SK-N-SH (cell line): ENCODE data around the gene CDH23.

Source experiments
- EP300 ChIP-seq, 2 experiments: IDR thresholded peaks; 2 replicates each; pipeline versions ENCODE4 v1.4.0 to v1.6.1; 2012; ENCODE audit warnings: borderline replicate concordance in 1 of 2, low read depth in 1 of 2, low read length in 1 of 2
- EZH2phosphoT487 ChIP-seq: fragments of 200-600 bp; sonication (generic); IDR thresholded peaks from 2 replicates; pipeline ENCODE4 v1.6.1; 2017; ENCODE audit warnings: low read depth, mixed run types, mild to moderate bottlenecking, antibody characterized with exemption, moderate library complexity, borderline replicate concordance
- GATA2 ChIP-seq: sonication (generic); formaldehyde crosslinking; IDR thresholded peaks from 2 replicates; pipeline ENCODE4 v1.5.0; 2020; ENCODE audit warnings: mild to moderate bottlenecking, missing genetic modification reagents
- RFX5 ChIP-seq: IDR thresholded peaks from 2 replicates; pipeline ENCODE4 v1.6.1; 2012; ENCODE audit warnings: mild to moderate bottlenecking, improper control_type of control experiment, low read length
- SIN3A ChIP-seq: IDR thresholded peaks from 2 replicates; pipeline ENCODE4 v1.6.1; 2012; ENCODE audit warnings: low read depth, mild to moderate bottlenecking, low read length, moderate library complexity, borderline replicate concordance
- TF ChIP-seq, protein P1 (sequence below): fragments of 200-600 bp; sonication (generic); IDR thresholded peaks from 2 replicates; pipeline ENCODE4 v1.6.1; 2017; ENCODE audit warnings: antibody characterized with exemption, mild to moderate bottlenecking, moderate library complexity

DNA sequence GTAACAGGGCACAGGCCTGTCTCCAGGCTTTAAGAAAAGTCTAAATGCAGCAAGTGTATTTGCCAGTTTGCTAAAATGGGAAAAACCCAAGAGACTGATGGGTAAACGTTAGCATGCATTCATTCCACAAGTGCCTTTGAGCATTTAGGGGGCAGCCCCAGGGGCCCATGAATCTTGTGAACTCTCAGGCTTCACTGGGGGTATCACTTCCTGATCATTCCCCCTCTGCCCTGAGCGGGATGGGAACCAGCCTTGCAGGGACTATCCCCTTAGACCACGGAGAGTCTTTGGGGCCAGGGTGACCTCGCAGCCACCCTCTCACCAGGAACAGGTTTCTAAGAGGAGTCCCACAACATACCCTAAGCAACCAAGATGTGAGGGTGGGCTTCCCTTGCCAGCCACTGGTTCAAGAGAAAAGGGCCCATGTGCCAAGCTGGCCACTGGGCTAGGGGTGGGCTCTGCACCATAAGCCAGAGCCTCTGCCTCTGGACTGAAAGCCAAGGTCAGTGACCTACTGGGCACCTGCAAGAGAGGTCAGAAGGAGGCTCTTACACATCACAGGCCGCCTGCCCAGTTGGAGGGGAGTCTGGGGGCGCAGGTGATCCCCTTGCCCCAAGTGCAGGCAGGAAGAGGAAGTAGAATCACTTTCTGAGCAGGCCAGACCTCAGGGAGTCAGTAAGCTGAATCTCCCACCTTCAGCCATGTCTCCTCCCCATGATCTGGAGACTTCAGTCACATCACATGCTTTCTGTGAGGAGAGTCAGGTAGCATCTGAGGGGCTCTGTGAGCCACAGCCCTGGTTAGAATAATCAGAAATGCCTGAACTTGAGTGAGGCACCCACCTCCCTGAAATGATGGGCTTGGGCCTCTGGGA is 247.8 kb downstream of the CDH23 start:
- no peak for TF ChIP-seq SIN3A
- no peak for TF ChIP-seq EP300 (IDR thresholded peaks at IDR 0.05; ENCODE audit: borderline replicate concordance in 1 of 2, low read depth in 1 of 2, low read length in 1 of 2)
- no peak for TF ChIP-seq EZH2phosphoT487
- TF ChIP-seq GATA2 (CRISPR knock-in tag), result no peak
- TF ChIP-seq, protein P1, sequence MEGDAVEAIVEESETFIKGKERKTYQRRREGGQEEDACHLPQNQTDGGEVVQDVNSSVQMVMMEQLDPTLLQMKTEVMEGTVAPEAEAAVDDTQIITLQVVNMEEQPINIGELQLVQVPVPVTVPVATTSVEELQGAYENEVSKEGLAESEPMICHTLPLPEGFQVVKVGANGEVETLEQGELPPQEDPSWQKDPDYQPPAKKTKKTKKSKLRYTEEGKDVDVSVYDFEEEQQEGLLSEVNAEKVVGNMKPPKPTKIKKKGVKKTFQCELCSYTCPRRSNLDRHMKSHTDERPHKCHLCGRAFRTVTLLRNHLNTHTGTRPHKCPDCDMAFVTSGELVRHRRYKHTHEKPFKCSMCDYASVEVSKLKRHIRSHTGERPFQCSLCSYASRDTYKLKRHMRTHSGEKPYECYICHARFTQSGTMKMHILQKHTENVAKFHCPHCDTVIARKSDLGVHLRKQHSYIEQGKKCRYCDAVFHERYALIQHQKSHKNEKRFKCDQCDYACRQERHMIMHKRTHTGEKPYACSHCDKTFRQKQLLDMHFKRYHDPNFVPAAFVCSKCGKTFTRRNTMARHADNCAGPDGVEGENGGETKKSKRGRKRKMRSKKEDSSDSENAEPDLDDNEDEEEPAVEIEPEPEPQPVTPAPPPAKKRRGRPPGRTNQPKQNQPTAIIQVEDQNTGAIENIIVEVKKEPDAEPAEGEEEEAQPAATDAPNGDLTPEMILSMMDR, result no peak
- no peak for TF ChIP-seq RFX5
